NCI-H748 (cell line): ENCODE measurements around the gene METTL1.
"Not testable (repeated sequence)": the region's sequence is repeated elsewhere in the genome, so short reads cannot be mapped to it uniquely, and the experiment has no call there.

Experiments used
- DNase-seq: peaks from one replicate; lab custom pipeline; 2025; ENCODE audit not compliant: unreplicated experiment; lab: John Stamatoyannopoulos, UW

The METTL1 gene

GRCh38 chr12:57771873-57772428 lies at the start of gene METTL1:
TSS of gene METTL1 (minus strand) at chr12:57772105. CDS start at chr12:57772083, 22 bp downstream.
- DNase-seq, result peak; percentile 97

- not testable (repeated sequence) for DNase-seq
These were observed 49.1 kb upstream of the METTL1 start for GRCh38 chr12:57821015-57821414.

- DNase-seq, result not testable (repeated sequence)
These were observed 48.2 kb upstream of the METTL1 start for GRCh38 chr12:57820119-57820518.

- DNase-seq, result not testable (repeated sequence)
These were observed 46.1 kb upstream of the METTL1 start for GRCh38 chr12:57817990-57818331.

- no peak for DNase-seq
These were observed 45.5 kb upstream of the METTL1 start for GRCh38 chr12:57817261-57817989.

GRCh38 chr12:57816855-57817151 lies 44.9 kb upstream of the METTL1 start:
- no peak for DNase-seq

GRCh38 chr12:57816001-57816854 lies 44.3 kb upstream of the METTL1 start:
- DNase-seq, result no peak

- DNase-seq, result peak; percentile 49
These were observed 43.5 kb upstream of the METTL1 start for GRCh38 chr12:57815177-57816000.

- DNase-seq, result no peak
These were observed 42.3 kb upstream of the METTL1 start for GRCh38 chr12:57813971-57814772.

- no peak for DNase-seq
These were observed 41.4 kb upstream of the METTL1 start for GRCh38 chr12:57813111-57813970.

GRCh38 chr12:57811028-57811755 lies 39.3 kb upstream of the METTL1 start:
- no peak for DNase-seq

- DNase-seq, result no peak
These were observed 38.5 kb upstream of the METTL1 start for GRCh38 chr12:57810450-57810849.

- DNase-seq, result no peak
These were observed 37.5 kb upstream of the METTL1 start for GRCh38 chr12:57809425-57809824.

- no peak for DNase-seq
These were observed 36.4 kb upstream of the METTL1 start for GRCh38 chr12:57808351-57808750.

- no peak for DNase-seq
These were observed 35.4 kb upstream of the METTL1 start for GRCh38 chr12:57807285-57807684.

GRCh38 chr12:57806677-57807076 lies 34.8 kb upstream of the METTL1 start:
- no peak for DNase-seq

GRCh38 chr12:57803319-57803893 lies 31.5 kb upstream of the METTL1 start:
- peak; percentile 26 for DNase-seq

- DNase-seq, result no peak
These were observed 30.7 kb upstream of the METTL1 start for GRCh38 chr12:57802607-57803006.

- DNase-seq, result no peak
These were observed 29.1 kb upstream of the METTL1 start for GRCh38 chr12:57800965-57801364.
